Mammary epithelial cell (primary cell): Measurements from ENCODE around the gene TSPAN15.
A peak's percentile ranks its signal among the peaks of the same experiment; 100 is the strongest.

Experiments
- EZH2 ChIP-seq: IDR thresholded peaks from 2 replicates; pipeline ENCODE4 v1.6.1; 2012; ENCODE audit warnings: low read length, inconsistent platforms, borderline replicate concordance
- TF ChIP-seq, protein P1 (sequence below), 2 donors: IDR thresholded peaks in 1 of 2; conservative IDR thresholded peaks in 1 of 2; 2 replicates each; pipeline ENCODE4 v1.5.1; 2011 to 2012; ENCODE audit warnings: inconsistent platforms in 2 of 2, low read length in 2 of 2, mild to moderate bottlenecking in 2 of 2, control low read depth in 1 of 2, low read depth in 1 of 2; ENCODE audit not compliant: insufficient read depth in 1 of 2; ENCODE audit errors: extremely low read depth in 1 of 2

GRCh38 chr10:69515699-69516259 is 64.5 kb downstream of the TSPAN15 start:
- TF ChIP-seq, protein P1, sequence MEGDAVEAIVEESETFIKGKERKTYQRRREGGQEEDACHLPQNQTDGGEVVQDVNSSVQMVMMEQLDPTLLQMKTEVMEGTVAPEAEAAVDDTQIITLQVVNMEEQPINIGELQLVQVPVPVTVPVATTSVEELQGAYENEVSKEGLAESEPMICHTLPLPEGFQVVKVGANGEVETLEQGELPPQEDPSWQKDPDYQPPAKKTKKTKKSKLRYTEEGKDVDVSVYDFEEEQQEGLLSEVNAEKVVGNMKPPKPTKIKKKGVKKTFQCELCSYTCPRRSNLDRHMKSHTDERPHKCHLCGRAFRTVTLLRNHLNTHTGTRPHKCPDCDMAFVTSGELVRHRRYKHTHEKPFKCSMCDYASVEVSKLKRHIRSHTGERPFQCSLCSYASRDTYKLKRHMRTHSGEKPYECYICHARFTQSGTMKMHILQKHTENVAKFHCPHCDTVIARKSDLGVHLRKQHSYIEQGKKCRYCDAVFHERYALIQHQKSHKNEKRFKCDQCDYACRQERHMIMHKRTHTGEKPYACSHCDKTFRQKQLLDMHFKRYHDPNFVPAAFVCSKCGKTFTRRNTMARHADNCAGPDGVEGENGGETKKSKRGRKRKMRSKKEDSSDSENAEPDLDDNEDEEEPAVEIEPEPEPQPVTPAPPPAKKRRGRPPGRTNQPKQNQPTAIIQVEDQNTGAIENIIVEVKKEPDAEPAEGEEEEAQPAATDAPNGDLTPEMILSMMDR (conservative IDR thresholded peaks at IDR 0.05 in 1 of 2, IDR thresholded peaks at IDR 0.05 in 1 of 2; ENCODE audit: extremely low read depth in 1 of 2, insufficient read depth in 1 of 2, low read depth in 1 of 2, low read length in 2 of 2) = peak; percentile 94 to 96
- TF ChIP-seq EZH2 = no peak
